IMR-90 (cell line): Measurements from ENCODE around the gene IL17D. TPM values are rescaled to one million over a fixed set of nuclear protein-coding genes. Genes with fewer than 3 reads are reported as not detected.

Experiments
- ATAC-seq: fragments of 200-7000 bp; cut with Tn5 transposase; 2 replicates; pipeline ENCODE4 v1.9.1; 2020; ENCODE audit warnings: low read depth, mild to moderate bottlenecking, moderate library complexity
- BruUV-seq: library from RNA; stranded (reverse); fragments of 400-500 nt; replicated peaks from 2 replicates; lab custom pipeline; 2021; lab: Mats Ljungman, UMichigan
- CTCF ChIA-PET: fragments of 300-600 bp; formaldehyde crosslinking; extraction: SDS; loops from one replicate; lab custom pipeline; 2021; ENCODE audit warnings: antibody characterized with exemption; lab: Yijun Ruan, JAX
- POLR2A ChIA-PET: fragments of 300-600 bp; sonication (Branson Sonifier 250); formaldehyde crosslinking; loops from one replicate; lab custom pipeline; 2022; ENCODE audit warnings: antibody characterized with exemption; ENCODE audit not compliant: unreplicated experiment; lab: Charles Lee
- DNase-seq: peaks from one replicate; pipeline ENCODE4 v3.0.0; 2013
- H2AFZ ChIP-seq: replicated peaks from 2 replicates; pipeline ENCODE3; 2013; ENCODE audit warnings: low read length, mild to moderate bottlenecking; ENCODE audit not compliant: poor library complexity
- H2AK5ac ChIP-seq: 2 replicates; pipeline ENCODE4 v1.6.1; 2013; ENCODE audit warnings: low read depth, low read length, inconsistent platforms
- H2AK9ac ChIP-seq: replicated peaks from 2 replicates; pipeline ENCODE3; 2013; ENCODE audit warnings: mild to moderate bottlenecking, low read depth, low read length, moderate library complexity; ENCODE audit not compliant: poor library complexity
- H2BK120ac ChIP-seq: 2 replicates; pipeline ENCODE4 v1.6.1; 2013; ENCODE audit warnings: low read depth, low read length, inconsistent platforms
- H2BK15ac ChIP-seq: 3 replicates; pipeline ENCODE4 v1.6.1; 2013; ENCODE audit warnings: low read depth, low read length, inconsistent platforms
- H2BK20ac ChIP-seq: 2 replicates; pipeline ENCODE4 v1.6.1; 2013; ENCODE audit warnings: low read depth, mild to moderate bottlenecking, inconsistent platforms, low read length, moderate library complexity
- H2BK5ac ChIP-seq: 2 replicates; pipeline ENCODE4 v1.6.1; 2013; ENCODE audit warnings: mild to moderate bottlenecking, low read depth, low read length, inconsistent platforms; ENCODE audit not compliant: poor library complexity, severe bottlenecking
- H3K14ac ChIP-seq: replicated peaks from 2 replicates; pipeline ENCODE4 v1.6.1; 2013; ENCODE audit warnings: low read depth, low read length, inconsistent platforms
- H3K18ac ChIP-seq: 2 replicates; pipeline ENCODE4 v1.6.1; 2013; ENCODE audit warnings: low read depth, low read length, control low read depth
- H3K23ac ChIP-seq: 2 replicates; pipeline ENCODE4 v1.6.1; 2013; ENCODE audit warnings: low read depth, low read length, inconsistent platforms
- H3K27ac ChIP-seq: 2 replicates; pipeline ENCODE4 v1.5.1; 2013; ENCODE audit warnings: mild to moderate bottlenecking, control low read depth, low read length; ENCODE audit not compliant: insufficient read depth
- H3K27me3 ChIP-seq: 2 replicates; pipeline ENCODE4 v1.6.1; 2013; ENCODE audit warnings: low read length; ENCODE audit not compliant: control insufficient read depth, insufficient read depth
- H3K36me3 ChIP-seq: 2 replicates; pipeline ENCODE4 v1.6.1; 2013; ENCODE audit warnings: low read length, mixed read lengths; ENCODE audit not compliant: control insufficient read depth, insufficient read depth
- H3K4ac ChIP-seq: 2 replicates; pipeline ENCODE4 v1.6.1; 2013; ENCODE audit warnings: low read depth, low read length, inconsistent platforms
- H3K4me1 ChIP-seq: 2 replicates; pipeline ENCODE4 v1.6.1; 2013; ENCODE audit warnings: low read length, mixed read lengths; ENCODE audit not compliant: control insufficient read depth, insufficient read depth
- H3K4me2 ChIP-seq: 2 replicates; pipeline ENCODE4 v1.6.1; 2013; ENCODE audit warnings: low read depth, mild to moderate bottlenecking, control low read depth, low read length, moderate library complexity
- H3K4me3 ChIP-seq: 2 replicates; pipeline ENCODE4 v1.5.1; 2013; ENCODE audit warnings: low read depth, mild to moderate bottlenecking, control low read depth, low read length, moderate library complexity; ENCODE audit not compliant: insufficient read depth
- H3K56ac ChIP-seq: 2 replicates; pipeline ENCODE4 v1.6.1; 2013; ENCODE audit warnings: low read length, inconsistent platforms; ENCODE audit not compliant: insufficient read depth; ENCODE audit errors: extremely low read depth
- H3K79me1 ChIP-seq, 2 experiments: 2 replicates each; pipeline ENCODE4 v1.6.1; 2013; ENCODE audit warnings: low read length in 2 of 2, inconsistent platforms in 1 of 2, low read depth in 1 of 2
- H3K9ac ChIP-seq: 2 replicates; pipeline ENCODE4 v1.6.1; 2013; ENCODE audit warnings: low read depth, low read length, control low read depth
- H3K9me1 ChIP-seq: 2 replicates; pipeline ENCODE4 v1.6.1; 2013; ENCODE audit warnings: low read length, inconsistent platforms; ENCODE audit not compliant: insufficient read depth
- H3K9me3 ChIP-seq: 2 replicates; pipeline ENCODE4 v1.6.1; 2013; ENCODE audit warnings: low read length; ENCODE audit not compliant: control insufficient read depth, insufficient read depth
- H4K20me1 ChIP-seq: 2 replicates; pipeline ENCODE4 v1.6.1; 2013; ENCODE audit warnings: low read length, inconsistent platforms; ENCODE audit not compliant: insufficient read depth
- H4K5ac ChIP-seq: 2 replicates; pipeline ENCODE4 v1.6.1; 2013; ENCODE audit warnings: mild to moderate bottlenecking, low read depth, low read length, control low read depth
- H4K8ac ChIP-seq, 2 experiments: 2 replicates each; pipeline ENCODE4 v1.6.1; 2013; ENCODE audit warnings: low read depth in 2 of 2, low read length in 2 of 2, control low read depth in 1 of 2, inconsistent platforms in 1 of 2
- H4K91ac ChIP-seq: 2 replicates; pipeline ENCODE4 v1.6.1; 2013; ENCODE audit warnings: low read depth, low read length, inconsistent platforms; ENCODE audit not compliant: insufficient read depth
- MXI1 ChIP-seq: IDR thresholded peaks from 2 replicates; pipeline ENCODE4 v1.6.1; 2012; ENCODE audit warnings: low read depth, mild to moderate bottlenecking, low read length, moderate library complexity, borderline replicate concordance
- POLR2A ChIP-seq: IDR thresholded peaks from 2 replicates; pipeline ENCODE4 v1.6.1; 2012; ENCODE audit warnings: mild to moderate bottlenecking, low read depth, low read length
- WGBS, 2 experiments: methylation state at CpG; one replicate each; pipeline versions ENCODE4 v1.1.5 to v1.1.7; 2013; ENCODE audit warnings: missing lambda C conversion rate in 2 of 2; ENCODE audit not compliant: insufficient read length in 1 of 2; ENCODE audit errors: extremely low coverage in 2 of 2; 5-methylcytosine and 5-hydroxymethylcytosine counted together
- dilution Hi-C: fragments of 300-500 bp; cut with HindIII; formaldehyde crosslinking; loops from one replicate; pipeline ENCODE4 v1.14.3; 2018; ENCODE audit warnings: low sequenced_read_pairs; ENCODE audit not compliant: unreplicated experiment
- in situ Hi-C: fragments of 300-500 bp; cut with MboI; formaldehyde crosslinking; loops from 3 replicates; pipeline ENCODE4 v1.14.3; 2019; ENCODE audit warnings: low sequenced_read_pairs, inconsistent platforms, mixed read lengths
- intact Hi-C: fragments of 100-400 bp; cut with micrococcal nuclease; formaldehyde crosslinking; loops from 2 replicates; pipeline ENCODE4 v1.10.0; 2022
- polyA plus RNA-seq, 3 experiments: library from polyadenylated mRNA; depleted of rRNA; stranded (reverse); fragments of >200 nt; gene quantifications; 2 replicates each; pipeline ENCODE4 v1.2.3, GENCODE V29; 2012; ENCODE audit warnings: low replicate concordance in 1 of 3
- total RNA-seq: library from RNA; depleted of rRNA; stranded (reverse); fragments of >200 nt; gene quantifications from 2 replicates; pipeline ENCODE4 v1.2.3, GENCODE V29; 2012

Gene IL17D
- total and polyA plus RNA-seq, 2 of the 4 experiments (the other 2 are of a cell fraction), result 0.72 to 1.4 TPM

DNA sequence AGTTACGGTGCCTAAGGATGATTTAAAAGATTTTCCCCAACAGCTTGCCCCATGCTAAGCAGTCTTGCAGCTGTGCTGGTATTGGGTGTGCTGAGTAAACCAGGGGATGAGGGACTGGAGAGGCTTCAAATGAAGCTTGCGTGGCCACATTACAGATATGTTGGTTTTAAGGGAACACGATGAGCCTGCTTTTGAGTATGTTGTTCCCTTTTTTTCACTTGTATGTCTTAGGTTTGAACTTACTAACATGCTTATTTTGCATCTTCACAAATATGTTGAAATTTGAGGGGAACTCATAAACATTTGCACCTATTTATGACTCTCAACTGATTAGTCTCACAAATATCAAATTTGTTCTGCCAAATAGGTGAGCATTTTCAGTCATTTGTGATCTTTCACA lies 2.0 kb upstream of the IL17D start:
- no CpG with 5 or more reads among the region's 3 CpGs for WGBS, 2 experiments
- no peak for DNase-seq
- in situ Hi-C loops, result loop anchor here (10.0 to 25.0 kb wide), 2 partner anchors 197 to 514 kb away; partner anchors contain the start of gene GJB2

More for the DNA sequence above, 2.0 kb upstream of the IL17D start:
- TF ChIP-seq POLR2A, result no peak
- TF ChIP-seq MXI1, result no peak
- Histone ChIP-seq H2AK5ac (no peak overlapping the region), H3K4me3 (no peak overlapping the region), H3K36me3 (no peaks in the 10 kb centered on the region), H4K8ac (no peak overlapping the region), H3K79me1 (0 out of 4 replicates have a peak, but pooled peaks cover 0 to 5% of the 10 kb centered on the region in 2 experiments), H3K4me2 (no peak overlapping the region), H3K56ac (no peak overlapping the region), H2BK120ac (no peak overlapping the region), H4K20me1 (no peaks in the 10 kb centered on the region), H3K9ac (no peak overlapping the region), H2AFZ (no peak overlapping the region), H2BK20ac (no peak overlapping the region), H3K27ac (no peak overlapping the region), H3K14ac (no peak overlapping the region), H2AK9ac (no peak overlapping the region), H4K91ac (no peak overlapping the region), H4K5ac (no peak overlapping the region), H2BK5ac (no peak overlapping the region), H3K4ac (no peak overlapping the region), H3K9me3 (no peaks in the 10 kb centered on the region), H3K23ac (no peak overlapping the region), H2BK15ac (no peak overlapping the region), H3K18ac (no peak overlapping the region), H3K4me1 (peaks cover 4% of the 10 kb centered on the region; the same call in 1 of the 2 replicates), H3K27me3 (peaks cover 4% of the 10 kb centered on the region), H3K9me1 (peaks cover 7% of the 10 kb centered on the region; the same call in 1 of the 2 replicates)
- ATAC-seq, result no peak
- no TSS peak for BruUV-seq
- CTCF ChIA-PET, result interaction anchor here (1.7 kb wide), 1 partner anchor 12 kb away, joined by 4 read pairs; no protein-coding TSS in a partner anchor
- intact Hi-C loops (loop anchor here (5.0 kb wide), 2 partner anchors 89 to 519 kb away; no protein-coding TSS in a partner anchor), dilution Hi-C loops (no loop called here)
- POLR2A ChIA-PET, result no interaction called here
